HG03469 (cell line): ENCODE data around the gene AP2M1.

ENCODE experiments used
- ATAC-seq: cut with Tn5 transposase; IDR thresholded peaks from one replicate; pipeline ENCODE4 v1.9.1; 2021; ENCODE audit warnings: mild to moderate bottlenecking, moderate library complexity, moderate number of reproducible peaks; ENCODE audit not compliant: unreplicated experiment

AP2M1 gene

GRCh38 chr3:184177767-184178306 lies 3.2 kb downstream of the AP2M1 start:
- ATAC-seq: no peak

- no peak for ATAC-seq
Measured at GRCh38 chr3:184178521-184179138, 4.0 kb downstream of the AP2M1 start.

- ATAC-seq: no peak
Measured at GRCh38 chr3:184180165-184180564, 5.5 kb downstream of the AP2M1 start.

GRCh38 chr3:184181596-184181995 lies 6.9 kb downstream of the AP2M1 start:
- no peak for ATAC-seq

GRCh38 chr3:184183679-184184078 lies 9.0 kb downstream of the AP2M1 start:
- no peak for ATAC-seq

GRCh38 chr3:184184546-184185230 lies 10.0 kb downstream of the AP2M1 start:
- ATAC-seq: no peak

GRCh38 chr3:184185461-184186183 lies 11.0 kb downstream of the AP2M1 start:
- ATAC-seq: peak; percentile 77

GRCh38 chr3:184186184-184186901 lies 11.7 kb downstream of the AP2M1 start, which contains the start of gene ABCF3:
ABCF3 (plus strand) TSS chr3:184186199; CDS start chr3:184186208, 9 bp downstream.
- ATAC-seq: peak; percentile 4

GRCh38 chr3:184186902-184187207 lies 12.2 kb downstream of the AP2M1 start:
- no peak for ATAC-seq

GRCh38 chr3:184188080-184188479 lies 13.4 kb downstream of the AP2M1 start:
- ATAC-seq: no peak

GRCh38 chr3:184189421-184189820 lies 14.8 kb downstream of the AP2M1 start:
- no peak for ATAC-seq

- ATAC-seq: no peak
Measured at GRCh38 chr3:184192889-184193288, 18.2 kb downstream of the AP2M1 start.

- ATAC-seq: no peak
Measured at GRCh38 chr3:184193991-184194539, 19.4 kb downstream of the AP2M1 start.

- no peak for ATAC-seq
Measured at GRCh38 chr3:184196536-184196935, 21.9 kb downstream of the AP2M1 start.

GRCh38 chr3:184198509-184198908 lies 23.9 kb downstream of the AP2M1 start:
- ATAC-seq: no peak

GRCh38 chr3:184200825-184201224 lies 26.2 kb downstream of the AP2M1 start:
- no peak for ATAC-seq

GRCh38 chr3:184203526-184203925 lies 28.9 kb downstream of the AP2M1 start:
- no peak for ATAC-seq

- ATAC-seq: no peak
Measured at GRCh38 chr3:184209146-184209923, 34.7 kb downstream of the AP2M1 start.

- no peak for ATAC-seq
Measured at GRCh38 chr3:184211297-184211696, 36.6 kb downstream of the AP2M1 start.

GRCh38 chr3:184211718-184212117 lies 37.1 kb downstream of the AP2M1 start:
- ATAC-seq: no peak
